GM19043 (cell line): Measurements from ENCODE around the gene ATP8B2.
"Not testable (repeated sequence)": the region's sequence is repeated elsewhere in the genome, so short reads cannot be mapped to it uniquely, and the experiment has no call there.

Experiments used
- ATAC-seq: cut with Tn5 transposase; IDR thresholded peaks from one replicate; pipeline ENCODE4 v1.9.1; 2021; ENCODE audit warnings: low read depth; ENCODE audit not compliant: unreplicated experiment

The ATP8B2 gene, protein sequence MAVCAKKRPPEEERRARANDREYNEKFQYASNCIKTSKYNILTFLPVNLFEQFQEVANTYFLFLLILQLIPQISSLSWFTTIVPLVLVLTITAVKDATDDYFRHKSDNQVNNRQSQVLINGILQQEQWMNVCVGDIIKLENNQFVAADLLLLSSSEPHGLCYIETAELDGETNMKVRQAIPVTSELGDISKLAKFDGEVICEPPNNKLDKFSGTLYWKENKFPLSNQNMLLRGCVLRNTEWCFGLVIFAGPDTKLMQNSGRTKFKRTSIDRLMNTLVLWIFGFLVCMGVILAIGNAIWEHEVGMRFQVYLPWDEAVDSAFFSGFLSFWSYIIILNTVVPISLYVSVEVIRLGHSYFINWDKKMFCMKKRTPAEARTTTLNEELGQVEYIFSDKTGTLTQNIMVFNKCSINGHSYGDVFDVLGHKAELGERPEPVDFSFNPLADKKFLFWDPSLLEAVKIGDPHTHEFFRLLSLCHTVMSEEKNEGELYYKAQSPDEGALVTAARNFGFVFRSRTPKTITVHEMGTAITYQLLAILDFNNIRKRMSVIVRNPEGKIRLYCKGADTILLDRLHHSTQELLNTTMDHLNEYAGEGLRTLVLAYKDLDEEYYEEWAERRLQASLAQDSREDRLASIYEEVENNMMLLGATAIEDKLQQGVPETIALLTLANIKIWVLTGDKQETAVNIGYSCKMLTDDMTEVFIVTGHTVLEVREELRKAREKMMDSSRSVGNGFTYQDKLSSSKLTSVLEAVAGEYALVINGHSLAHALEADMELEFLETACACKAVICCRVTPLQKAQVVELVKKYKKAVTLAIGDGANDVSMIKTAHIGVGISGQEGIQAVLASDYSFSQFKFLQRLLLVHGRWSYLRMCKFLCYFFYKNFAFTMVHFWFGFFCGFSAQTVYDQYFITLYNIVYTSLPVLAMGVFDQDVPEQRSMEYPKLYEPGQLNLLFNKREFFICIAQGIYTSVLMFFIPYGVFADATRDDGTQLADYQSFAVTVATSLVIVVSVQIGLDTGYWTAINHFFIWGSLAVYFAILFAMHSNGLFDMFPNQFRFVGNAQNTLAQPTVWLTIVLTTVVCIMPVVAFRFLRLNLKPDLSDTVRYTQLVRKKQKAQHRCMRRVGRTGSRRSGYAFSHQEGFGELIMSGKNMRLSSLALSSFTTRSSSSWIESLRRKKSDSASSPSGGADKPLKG

DNA sequence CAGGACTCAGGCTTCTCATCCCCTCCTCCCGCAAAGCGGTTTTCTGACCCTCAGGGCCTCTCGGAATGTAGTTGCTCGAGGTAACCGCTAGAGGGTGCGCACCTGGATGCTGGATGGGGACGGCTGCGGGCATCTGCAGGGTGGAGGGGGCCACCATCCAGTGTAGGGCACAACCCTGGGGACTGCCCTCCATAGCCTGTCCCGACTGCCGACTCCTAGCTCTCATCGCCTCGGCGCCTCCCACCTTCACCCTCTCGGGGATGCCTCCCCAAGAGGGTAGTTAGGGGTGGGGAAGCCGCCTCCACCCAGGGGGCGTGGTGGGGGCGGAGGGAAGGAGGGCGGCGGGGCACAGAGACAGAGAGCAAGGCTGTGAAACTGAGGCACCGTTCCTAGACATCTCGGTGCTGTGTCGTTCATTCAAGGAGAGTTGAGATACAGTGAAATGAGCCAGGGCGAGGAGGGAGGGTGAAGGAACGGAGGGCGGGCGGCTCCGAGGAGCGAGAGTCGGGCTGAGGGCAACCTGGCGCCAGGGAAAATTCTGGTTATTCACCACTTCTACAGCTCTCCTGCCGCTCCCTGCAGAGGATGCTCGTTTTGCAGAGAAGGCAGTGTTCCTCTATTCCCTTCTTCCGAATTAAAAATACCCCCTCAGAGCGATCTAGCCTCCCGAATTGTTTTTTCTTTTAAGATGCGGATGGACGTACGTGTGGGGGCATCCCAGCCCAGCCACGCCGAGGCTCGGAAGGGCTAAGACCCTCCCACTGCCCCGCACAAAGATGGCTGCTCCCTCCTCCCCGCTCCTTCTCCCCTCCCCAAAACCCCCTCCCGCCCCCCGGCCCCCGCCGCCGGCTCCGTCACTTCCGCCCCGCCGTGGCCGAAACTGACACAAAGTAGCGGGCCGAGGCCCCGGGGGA, at the start of gene ATP8B2:
Gene ATP8B2 (plus strand): TSS at position 857 of the 914 bp plus-strand sequence. CDS start 2,617 bp downstream, outside the sequence.
- no peak for ATAC-seq

DNA sequence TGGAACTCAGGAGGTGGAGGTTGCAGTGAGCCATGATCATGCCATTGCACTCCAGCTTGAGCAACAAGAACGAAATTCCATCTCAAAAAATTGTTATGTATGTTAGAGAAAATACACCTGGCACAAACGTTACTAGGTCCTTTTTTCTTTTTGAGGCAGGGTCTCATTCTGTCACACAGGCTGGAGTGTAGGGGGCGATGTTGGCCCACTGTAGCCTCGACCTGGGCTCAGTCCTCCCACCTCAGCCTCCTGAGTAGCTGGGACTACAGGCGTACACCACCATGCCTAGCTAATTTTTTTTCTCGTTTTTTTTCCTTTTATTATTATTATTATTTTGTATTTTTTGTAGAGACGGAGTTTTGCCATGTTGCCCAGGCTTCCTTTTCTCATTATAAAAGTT, 48.5 kb upstream of the ATP8B2 start:
- no peak for ATAC-seq

DNA sequence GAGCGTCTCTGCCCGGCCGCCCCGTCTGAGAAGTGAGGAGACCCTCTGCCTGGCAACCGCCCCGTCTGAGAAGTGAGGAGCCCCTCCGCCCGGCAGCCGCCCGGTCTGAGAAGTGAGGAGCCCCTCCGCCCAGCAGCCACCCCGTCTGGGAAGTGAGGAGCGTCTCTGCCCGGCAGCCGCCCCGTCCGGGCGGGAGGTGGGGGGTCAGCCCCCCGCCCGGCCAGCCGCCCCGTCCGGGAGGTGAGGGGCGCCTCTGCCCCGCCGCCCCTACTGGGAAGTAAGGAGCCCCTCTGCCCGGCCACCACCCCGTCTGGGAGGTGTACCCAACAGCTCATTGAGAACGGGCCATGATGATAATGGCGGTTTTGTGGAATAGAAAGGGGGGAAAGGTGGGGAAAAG, 37.7 kb upstream of the ATP8B2 start:
- not testable (repeated sequence) for ATAC-seq

DNA sequence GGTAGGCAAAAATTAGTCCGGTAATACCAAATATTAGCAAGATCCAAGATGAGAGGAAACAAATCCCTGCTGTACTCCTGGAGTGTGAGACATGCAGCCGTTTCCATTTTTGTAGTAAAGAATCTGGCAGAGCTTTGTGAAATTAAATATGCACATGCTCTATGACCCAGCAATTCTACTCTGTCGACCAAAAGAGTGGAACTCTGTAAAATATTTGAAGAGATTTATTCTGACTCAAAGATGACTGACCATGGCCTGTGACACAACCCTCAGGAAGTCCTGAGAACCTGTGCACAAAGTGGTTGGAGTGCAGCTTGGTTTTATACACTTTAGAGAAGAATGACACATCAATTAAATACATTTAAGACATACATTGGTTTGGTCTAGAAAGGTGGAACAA, 36.7 kb upstream of the ATP8B2 start:
- no peak for ATAC-seq

DNA sequence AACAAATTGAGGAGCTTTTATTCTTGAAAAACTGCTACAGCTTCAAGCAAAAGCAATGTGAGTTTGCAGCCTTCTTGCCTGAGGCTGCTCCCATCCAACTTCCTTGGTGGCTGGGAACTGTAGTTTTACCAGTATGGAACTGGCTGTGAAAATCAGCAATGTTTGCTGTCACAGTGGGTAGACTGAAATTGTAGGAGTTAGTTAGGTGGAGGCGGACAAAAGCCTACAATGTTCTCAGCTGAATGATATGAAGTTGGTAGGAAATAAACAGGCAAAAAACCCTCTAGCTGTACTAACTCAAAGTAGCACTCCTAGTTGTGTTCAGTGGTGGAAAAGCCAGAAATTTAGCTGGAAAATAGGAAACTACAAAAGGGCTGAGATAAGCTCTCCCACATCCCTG, 34.4 kb upstream of the ATP8B2 start:
- no peak for ATAC-seq

DNA sequence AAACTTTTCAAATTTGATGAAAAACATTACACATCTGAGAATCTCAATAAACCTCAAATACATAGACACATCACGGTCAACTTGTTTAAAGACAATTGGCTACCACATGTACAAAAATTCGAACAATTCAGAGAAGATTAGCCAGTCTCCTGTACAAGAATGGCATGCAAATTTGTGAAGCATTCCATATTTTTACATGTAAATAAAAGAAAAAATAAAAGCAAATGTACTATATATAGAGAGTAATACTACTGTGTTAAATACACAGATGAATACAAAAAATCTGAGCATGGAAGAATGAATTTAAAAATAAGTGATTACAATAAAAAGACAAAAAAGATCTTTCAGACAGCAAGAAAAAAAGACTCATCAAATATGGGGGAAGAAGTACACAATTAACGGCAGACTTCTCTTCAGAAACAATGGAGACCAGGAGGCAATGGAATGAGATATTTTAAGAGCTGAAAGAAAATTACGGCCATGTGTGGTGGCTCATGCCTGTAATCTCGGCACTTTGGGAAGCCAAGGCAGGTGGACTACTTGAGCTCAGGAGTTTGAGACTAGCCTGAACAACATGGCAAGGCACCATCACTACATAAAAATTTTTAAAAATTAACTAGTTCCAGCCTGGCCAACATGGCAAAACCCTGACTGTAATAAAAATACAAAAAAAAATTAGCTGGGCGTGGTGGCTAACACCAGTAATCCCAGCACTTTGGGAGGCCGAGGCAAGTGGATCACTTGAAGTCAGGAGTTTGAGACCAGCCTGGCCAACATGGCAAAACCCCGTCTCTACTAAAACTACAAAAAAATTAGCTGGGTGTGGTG, 29.7 kb upstream of the ATP8B2 start:
- ATAC-seq: no peak

DNA sequence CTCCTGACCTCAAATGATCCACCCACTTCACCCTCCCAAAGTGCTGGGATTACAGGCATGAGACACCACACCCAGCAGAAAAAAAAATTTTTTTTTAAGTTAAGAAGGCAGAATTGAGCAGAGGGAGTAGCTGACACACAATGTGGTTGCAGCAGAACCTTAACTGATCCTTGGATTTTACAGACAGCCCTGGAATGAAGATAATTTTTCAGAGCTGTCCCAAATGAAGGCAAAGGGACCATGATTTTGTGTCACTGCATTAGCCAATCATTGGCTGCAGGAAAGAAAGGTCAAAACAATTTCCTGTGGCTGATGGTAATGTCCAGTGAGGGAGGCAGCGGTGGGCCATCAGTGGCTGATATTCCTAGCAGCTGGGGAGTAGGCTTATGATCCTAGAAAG, 23.7 kb upstream of the ATP8B2 start:
- no peak for ATAC-seq

DNA sequence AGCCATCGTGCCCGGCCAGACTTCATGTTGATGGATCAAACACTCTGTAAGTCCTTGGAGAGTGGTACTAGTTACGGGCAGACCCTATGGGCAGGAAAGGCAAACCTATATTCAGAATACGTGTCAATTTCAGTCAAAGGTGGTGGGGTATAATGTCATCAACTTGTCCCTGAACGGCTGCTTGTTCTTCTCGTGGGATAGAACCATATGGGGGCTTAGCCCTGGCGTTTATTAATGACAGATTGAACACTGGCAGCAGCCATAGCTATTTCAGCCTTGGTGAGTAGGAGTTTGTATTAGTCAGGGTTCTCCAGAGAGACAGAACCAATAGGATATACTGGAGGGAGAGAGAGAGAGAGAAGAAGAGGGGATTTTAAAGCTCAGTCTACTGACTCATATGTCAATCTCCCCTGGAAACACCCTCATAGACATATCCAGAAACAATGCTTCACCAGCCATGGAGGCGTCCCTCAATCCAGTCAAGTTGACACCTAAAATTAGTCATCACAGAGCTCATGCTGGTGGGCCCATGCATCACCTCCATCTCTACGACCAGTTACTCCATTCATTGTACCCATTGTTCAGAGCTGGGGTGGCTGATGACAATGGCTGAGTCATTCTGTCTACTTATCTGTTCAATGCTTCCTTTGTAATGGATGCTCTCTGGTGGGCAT, 20.5 kb upstream of the ATP8B2 start:
- no peak for ATAC-seq

DNA sequence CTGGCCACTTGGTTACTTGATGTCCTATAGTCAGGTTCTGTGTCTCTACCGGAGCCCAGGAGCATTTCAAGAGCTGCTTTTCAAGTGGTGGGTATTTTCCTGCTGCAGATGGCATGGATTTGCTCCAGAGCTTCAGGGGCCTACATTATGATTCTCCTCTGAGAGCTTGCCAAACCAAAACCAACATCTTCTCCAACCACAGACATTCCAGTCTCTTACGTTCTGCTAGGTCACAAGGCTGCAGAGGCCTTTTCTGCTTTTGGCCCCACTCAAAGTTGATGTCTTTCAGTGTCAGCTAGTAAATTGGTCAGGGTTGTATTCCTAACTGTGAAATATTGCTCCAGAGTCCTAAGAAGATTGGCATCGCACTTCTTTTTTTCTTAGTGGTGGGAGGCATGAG, 19.2 kb upstream of the ATP8B2 start:
- no peak for ATAC-seq

DNA sequence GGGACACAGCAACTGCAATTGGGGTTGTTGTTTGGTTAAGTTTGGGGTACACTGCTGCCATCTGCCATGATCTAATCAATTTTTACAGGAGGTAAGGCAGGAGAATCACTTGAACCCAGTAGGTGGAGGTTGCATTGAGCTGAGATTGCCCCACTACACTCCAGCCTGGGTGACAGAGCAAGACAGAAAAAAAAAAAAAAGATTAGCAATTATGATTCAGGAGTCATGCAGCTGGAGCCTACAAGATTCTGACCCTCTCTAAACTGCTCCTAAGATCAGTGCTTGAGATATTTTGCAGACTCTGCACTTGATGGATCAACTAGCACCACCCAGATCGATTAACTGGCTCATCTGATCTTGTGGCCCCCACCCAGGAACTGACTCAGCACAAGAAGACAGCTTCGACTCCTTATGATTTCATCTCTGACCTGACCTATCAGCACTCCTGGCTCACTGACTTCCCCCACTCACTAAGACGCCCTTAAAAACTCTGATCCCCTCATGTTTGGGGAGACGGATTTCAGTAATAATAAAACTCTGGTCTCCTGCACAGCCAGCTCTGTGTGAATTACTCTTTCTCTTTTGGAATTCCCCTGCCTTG, 17.6 kb upstream of the ATP8B2 start:
- ATAC-seq: not testable (repeated sequence)

DNA sequence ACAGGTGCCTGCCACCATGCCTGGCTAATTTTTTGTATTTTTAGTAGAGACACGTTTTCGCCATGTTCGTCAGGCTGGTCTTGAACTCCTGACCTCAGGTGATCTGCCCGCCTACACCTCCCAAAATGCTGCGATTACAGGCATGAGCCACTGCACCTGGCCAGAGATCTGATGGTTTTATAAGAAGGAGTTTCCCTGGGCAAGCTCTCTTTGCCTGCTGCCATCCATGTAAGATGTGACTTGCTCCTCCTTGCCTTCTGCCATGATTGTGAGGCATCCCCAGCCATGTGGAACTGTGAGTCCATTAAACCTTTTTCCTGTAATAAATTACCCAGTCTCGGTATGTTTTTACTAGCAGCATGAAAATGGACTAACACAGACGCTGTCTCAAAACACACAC, 16.2 kb upstream of the ATP8B2 start:
- not testable (repeated sequence) for ATAC-seq

DNA sequence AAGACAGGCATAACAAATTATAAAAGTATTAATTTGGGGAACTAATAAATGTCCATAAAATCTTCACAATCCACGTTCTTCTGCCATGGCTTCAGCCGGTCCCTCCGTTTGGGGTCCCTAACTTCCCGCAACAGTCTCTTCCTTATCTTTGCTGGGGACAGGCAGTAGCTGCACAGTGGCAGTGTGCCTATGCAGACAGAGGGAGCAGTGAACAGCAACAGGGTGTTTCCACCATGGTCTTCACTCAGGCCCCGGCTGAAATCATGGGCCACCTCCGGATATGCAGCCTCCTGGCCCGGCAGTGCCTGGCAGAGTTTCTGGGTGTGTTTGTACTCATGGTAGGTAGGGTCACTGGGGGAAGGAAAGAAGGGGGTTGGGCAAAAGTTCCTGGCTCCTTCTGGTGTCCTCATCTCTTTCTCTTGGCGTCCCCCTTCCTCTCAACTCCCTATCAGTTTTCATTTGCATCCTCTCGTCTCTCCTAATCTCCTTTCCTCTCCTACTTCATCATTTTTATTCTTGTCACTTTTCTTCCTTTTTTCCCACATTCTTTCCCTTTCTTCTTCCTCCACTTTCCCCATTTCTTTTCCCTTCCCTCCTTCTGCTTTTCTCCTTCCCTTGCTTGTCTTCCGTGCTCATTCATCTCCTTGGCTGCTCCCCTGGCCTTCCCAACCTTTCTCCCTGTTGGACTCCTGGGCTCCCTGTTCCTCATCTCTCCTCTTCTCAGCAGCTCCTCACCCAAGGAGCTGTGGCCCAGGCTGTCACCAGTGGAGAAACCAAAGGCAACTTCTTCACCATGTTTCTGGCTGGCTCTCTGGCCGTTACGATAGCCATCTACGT, 12.9 kb upstream of the ATP8B2 start:
- ATAC-seq: not testable (repeated sequence)

DNA sequence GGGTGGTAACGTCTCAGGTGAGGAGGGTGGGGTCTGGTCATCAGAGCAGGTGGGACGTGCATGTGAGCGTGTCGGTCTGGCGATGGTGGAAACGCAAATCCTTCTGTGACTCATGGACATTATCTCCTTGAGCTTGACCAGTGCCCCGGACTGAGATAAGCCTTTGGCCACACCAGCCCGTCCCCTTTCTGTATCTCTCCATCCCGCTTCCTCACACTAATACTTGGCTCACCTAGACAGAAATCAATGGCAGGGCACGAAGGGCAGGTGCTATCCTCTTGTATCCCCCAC, 12.3 kb upstream of the ATP8B2 start:
- ATAC-seq: no peak

DNA sequence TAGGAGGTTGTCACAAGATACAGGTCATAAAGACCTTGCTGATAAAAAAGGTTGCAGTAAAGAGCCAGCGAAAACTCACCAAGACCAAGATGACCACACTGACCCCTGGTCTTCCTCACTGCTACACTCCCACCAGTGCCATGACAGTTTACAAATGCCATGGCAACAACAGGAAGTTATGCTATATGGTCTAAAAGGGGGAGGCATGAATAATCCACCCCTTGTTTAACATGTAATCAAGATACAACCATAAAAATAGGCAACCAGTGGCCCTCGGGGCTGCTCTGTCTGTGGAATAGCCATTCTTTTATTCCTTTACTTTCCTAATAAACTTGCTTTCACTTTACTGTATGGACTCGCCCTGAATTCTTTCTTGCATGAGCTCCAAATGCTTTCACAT, 11.1 kb upstream of the ATP8B2 start:
- ATAC-seq: not testable (repeated sequence)

DNA sequence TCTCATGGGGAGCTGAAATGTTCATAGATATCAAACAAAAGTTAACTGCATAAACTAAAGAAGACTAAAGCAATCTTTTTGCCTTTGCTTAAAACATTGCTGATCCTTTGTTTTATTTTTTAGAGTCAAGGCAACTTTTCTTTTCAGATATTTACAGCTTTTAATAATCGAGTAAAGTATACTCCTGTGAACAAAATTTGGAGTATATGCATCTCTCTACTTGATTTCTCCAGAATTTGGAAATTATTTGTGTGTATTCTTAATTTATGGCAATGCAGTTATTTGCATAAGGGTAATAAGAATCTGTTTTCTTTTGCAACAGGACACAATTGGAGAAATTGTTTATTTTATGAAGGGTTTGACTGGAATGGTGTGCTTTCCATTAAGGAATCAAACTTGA, 8.6 kb upstream of the ATP8B2 start:
- no peak for ATAC-seq

DNA sequence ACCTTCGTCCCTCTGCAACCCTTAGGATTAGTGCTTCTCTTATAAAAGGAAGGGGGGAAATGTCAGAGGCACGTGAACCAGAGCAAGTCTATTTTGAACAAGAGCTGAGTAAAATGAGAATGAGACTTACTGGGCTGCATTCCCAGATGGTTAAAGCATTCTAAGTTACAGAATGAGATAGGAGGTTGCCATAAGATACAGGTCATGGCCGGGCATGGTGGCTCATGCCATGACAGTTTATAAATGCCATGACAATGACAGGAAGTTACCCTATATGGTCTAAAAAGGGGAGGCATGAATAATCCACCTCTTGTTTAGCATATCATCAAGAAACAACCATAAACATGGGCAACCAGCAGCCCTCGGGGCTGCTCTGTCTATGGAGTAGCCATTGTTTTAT, 6.9 kb upstream of the ATP8B2 start:
- ATAC-seq: no peak

DNA sequence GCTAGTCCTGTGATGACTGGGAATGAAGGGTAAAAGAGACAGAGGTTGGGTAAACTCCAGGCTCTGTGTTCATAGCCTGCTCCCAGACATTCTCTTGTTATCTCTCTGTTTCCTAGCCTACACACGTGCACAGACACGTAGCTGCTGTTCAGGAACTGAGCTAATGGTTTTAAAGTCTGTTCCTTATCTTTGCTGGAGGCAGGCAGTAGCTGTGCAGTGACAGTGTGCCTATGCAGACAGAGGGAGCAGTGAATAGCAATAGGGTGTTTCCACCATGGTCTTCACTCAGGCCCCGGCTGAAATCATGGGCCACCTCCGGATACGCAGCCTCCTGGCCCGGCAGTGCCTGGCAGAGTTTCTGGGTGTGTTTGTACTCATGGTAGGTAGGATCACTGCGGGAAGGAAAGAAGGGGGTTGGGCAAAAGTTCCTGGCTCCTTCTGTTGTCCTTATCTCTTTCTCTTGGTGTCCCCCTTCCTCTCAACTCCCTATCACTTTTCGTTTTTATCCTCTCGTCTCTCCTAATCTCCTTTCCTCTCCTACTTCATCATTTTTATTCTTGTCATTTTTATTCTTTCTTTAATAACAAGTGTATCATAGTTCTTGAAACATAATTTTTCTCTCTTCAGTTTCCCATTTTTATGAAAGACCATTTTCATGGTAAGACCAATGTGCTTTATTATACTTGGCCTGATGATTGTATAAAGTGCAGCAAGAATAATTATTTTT, 4.3 kb upstream of the ATP8B2 start, which contains the start of gene AQP10:
Gene AQP10 (plus strand): TSS at position 212 of the 727 bp plus-strand sequence. CDS start 63 bp downstream, at position 275.
- ATAC-seq: no peak
